ENCODE measurements around the gene SPACA6.
A peak's percentile ranks its signal among the peaks of the same experiment; 100 is the strongest.

Gene SPACA6

GRCh38 chr19:51689751-51690453 is 3.2 kb upstream of the SPACA6 start:
- no peak for DNase-seq

- peak in 3 of 4 experiments; percentile 11 to 66 (median 29) for DNase-seq
Measured at GRCh38 chr19:51690454-51691073, 2.6 kb upstream of the SPACA6 start.

GRCh38 chr19:51691074-51691583 is 2.0 kb upstream of the SPACA6 start:
- no peak for DNase-seq

DNA sequence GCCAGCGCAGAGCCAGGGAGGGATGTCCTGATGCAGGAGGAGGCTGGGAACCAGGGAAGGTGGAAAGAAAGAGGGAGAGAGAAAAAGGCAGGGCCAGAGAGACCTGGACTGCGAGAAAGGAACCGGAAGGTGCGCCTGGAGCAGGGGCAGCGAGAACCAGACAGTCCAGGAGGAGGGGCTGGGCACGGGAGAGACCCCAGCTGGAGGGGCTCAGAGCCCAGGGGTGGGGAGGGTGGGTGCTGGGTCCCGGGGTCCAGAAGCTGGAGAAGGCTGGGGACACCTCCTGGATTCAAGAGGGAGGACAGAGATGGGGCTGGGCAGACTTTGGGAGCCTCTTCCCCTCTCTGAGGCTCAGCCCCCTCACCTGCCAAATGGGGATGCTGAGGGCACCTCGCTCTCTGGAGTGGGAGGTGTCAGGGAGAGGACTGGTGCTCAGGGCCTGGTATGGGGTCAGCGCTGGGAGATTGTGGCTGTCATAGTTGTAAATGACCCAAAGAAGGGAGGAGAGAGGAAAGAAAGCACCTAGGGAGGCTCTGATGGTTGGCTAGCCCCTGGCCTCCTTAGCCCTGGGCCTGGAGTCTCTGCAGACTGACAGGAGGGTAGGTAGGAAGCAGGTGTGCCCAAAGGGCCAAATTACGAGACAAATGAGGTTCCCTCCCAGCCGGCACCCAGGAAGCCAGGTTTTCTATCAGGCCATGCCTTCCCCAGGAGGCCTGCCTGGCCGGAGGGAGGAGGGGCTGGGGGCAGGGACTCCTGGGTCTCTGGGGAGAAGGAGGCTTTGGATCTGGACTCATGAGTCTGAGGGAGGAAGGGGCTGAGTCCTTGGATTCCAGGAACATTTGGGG is 1.3 kb upstream of the SPACA6 start:
- DNase-seq, result no peak

DNA sequence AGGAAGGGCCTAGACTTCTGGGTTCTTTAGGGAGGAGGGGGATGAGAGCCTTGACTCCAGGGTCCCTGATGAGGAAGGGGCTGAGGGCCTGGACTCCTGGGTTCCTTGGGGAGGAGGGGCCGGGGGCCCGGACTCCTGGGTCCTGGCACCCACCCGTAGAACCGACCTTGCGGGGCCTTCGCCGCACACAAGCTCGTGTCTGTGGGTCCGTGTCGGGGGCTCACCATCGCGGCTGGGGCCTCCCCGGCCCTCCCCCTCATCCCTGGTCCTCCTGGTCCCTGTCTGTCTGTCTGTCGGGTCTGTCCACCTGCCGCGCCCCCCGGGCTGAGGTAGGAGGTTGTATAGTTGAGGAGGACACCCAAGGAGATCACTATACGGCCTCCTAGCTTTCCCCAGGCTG is 662 bp upstream of the SPACA6 start:
- no peak for DNase-seq

DNA sequence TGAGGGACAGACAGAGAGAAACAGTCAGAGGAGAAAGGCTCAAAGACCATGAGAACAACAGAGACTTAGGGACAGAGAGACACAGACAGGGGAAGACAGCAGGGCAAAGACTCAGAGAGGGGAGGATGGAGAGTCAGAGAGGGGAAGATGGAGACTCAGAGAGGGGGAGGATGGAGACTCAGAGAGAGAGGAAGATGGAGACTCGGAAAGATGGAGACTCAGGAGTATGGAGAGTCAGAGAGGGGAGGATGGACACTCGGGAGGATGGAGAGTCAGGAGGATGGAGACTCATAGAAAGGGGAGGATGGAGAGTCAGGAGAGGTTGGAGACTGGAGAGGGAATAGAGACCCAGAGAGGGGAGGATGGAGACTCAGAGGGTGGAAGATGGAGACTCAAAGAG is 689 bp downstream of the SPACA6 start:
- no peak for DNase-seq

DNA sequence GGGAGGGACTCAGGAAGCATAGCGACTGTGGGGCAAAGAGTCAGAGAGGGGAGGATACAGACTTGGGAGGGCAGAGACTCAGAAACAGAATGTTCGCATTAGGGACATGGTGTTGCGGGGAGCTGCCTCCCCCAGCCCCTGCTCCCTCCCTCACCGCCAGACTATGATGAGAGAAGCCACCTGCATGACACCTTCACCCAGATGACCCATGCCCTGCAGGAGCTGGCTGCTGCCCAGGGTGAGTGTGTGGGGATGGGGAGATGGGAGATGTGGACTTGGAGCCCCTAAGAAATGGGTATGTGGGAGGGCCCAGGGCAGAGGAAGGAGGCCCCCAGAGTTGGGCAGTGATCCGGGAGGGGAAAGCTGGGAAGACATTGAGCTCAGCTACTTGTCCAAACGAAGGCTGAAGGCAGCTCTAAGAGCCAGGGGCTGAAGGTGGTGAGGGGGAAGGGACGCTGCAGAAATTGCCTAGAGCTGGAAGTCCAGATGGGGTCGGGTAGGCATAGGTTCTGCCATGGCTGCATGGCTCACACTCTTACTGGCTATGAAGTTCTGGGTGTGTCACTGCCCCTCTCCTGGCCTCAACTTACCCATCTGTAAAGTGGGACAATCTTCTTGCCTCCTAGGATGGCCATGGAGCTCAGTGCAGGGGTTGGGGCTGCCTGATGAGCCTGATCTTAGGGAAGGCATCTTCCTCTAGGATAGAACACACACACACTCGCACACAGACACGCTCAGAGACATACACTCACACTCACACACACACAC is 1.4 kb downstream of the SPACA6 start:
- no peak for DNase-seq

- DNase-seq, result no peak
Measured at GRCh38 chr19:51695088-51695487, 2.0 kb downstream of the SPACA6 start.

GRCh38 chr19:51695702-51696315 is 2.7 kb downstream of the SPACA6 start:
- DNase-seq, result no peak

DNA sequence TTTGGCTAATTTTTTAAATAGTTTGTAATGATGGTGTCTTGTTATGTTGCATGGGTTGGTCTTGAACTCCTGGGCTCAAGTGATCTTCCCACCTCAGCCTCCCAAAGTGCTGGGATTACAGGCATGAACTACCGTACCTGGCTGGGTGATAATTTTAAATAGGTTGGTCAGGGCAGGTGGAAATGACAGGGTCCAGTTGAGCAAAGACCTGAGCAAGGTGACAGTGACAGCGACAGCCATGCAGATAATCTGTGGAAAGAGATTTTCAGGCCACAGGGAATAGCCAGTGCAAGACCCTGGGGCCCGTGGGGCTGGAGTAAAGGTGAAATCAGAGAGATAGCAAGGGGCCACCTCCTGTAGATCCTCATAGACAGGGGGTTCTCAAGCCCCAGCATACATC is 3.5 kb downstream of the SPACA6 start:
- no peak for DNase-seq

- no peak for DNase-seq
Measured at GRCh38 chr19:51697169-51697776, 4.1 kb downstream of the SPACA6 start.

- no peak for DNase-seq
Measured at GRCh38 chr19:51698296-51698695, 5.2 kb downstream of the SPACA6 start.

- DNase-seq, result no peak
Measured at GRCh38 chr19:51699170-51699569, 6.0 kb downstream of the SPACA6 start.

DNA sequence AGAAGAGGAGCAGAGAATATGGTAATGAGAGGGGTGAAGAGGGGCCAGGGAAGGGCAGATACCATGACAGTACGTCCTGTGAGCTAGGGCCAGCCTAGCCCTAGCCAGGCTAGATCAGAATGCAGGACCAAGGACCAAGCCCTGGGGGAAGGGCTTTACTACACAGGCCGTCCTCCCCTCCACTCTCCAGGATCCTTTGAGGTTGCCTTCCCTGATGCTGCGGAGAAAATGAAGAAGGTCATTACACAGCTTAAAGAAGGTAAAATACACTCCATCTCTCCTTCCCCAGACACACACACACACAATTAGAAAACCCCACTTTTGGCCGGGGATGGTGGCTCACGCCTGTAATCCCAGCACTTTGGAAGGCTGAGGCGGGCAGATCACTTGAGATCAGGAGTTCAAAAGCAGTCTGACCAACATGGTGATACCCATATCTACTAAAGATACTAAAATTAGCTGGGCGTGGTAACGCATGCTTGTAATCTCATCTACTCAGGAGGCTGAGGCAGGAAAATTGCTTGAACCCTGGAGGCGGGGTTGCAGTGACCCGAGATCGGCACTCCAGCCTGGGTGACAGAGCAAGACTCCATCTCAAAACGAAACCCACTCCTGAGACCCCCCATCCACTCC is 8.5 kb downstream of the SPACA6 start:
- DNase-seq, result no peak

DNA sequence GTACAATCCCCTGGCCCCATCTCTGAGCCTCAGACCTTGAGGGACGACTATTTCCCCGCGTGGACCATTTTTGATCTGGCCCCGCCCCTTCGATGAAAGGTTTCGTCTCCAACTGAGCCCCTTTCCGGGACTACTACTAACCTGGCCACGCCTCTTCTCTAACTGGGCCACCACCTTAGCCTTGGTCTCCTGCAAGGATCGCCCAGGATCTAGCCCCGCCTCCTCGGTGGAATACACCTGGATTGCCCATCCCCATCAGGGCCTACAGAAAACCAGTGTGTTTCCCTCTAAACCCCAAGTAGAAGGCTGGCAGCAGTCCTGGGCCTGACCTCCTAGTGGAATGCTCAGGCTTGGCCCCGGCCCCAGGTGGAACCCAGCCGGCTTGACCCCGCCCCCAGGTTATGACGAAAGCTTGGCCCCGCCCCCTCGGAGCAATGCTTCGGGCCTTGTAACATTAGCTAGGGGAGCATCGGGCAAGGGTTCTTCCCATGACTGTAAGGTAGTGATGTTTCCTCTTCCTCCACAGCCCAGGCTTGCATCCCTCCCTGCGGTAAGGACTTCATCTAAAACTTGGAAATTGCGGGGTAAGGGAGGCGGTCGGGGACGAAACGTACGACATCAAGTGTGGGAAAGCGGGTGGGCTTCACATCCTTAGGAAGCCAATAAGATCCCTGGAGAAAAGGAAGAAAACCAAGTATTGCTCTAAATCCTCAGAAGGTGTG is 9.1 kb downstream of the SPACA6 start:
- DNase-seq, result peak in 2 of 4 experiments; percentile 12 to 40

GRCh38 chr19:51702825-51703574 is 9.9 kb downstream of the SPACA6 start:
- no peak for DNase-seq

GRCh38 chr19:51703575-51704515 is 10.7 kb downstream of the SPACA6 start:
- DNase-seq, result peak; percentile 97 to 98 (median 97)

GRCh38 chr19:51704626-51705025 is 11.5 kb downstream of the SPACA6 start:
- DNase-seq, result no peak

DNA sequence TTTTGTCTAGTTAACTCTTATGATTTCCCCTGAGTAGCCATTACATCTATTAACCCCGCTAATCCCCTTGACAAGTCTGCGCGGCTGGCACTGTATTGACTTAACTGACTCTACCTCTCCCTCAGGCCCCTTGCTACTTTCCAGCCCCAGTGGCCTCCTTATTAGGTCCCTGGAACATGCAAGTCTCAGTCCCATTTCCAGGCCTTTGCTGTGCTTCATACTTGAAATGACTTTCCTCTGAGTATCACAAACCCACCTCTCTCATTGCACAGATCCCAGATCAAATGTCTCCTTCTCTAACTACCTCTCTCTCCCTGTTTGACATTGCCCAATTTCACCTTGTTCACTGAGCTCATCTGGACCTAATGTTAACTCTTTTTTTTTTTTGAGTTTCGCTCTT is 13.2 kb downstream of the SPACA6 start:
- DNase-seq, result no peak
